OCI-LY3 (cell line): ENCODE measurements around the gene SSU72.

Source experiments
- H2AFZ ChIP-seq: fragments of 200-600, 300-600 bp; shearing (Covaris generic); 2 replicates; pipeline ENCODE4 v1.6.0; 2014; ENCODE audit warnings: antibody characterized with exemption, low read depth, low read length
- H3K27ac ChIP-seq: fragments of 200-600, 300-600 bp; sonication (generic); 2 replicates; pipeline ENCODE4 v1.5.1; 2014; ENCODE audit warnings: mild to moderate bottlenecking, low read length, moderate library complexity, mixed read lengths
- H3K27me3 ChIP-seq: fragments of 200-600, 300-600 bp; sonication (generic); 2 replicates; pipeline ENCODE4 v1.6.1; 2014; ENCODE audit warnings: low read depth, low read length, mixed read lengths
- H3K36me3 ChIP-seq: fragments of 200-600, 300-600 bp; sonication (generic); replicated peaks from 2 replicates; pipeline ENCODE3; 2014; ENCODE audit warnings: low read depth, low read length, mixed read lengths
- H3K4me1 ChIP-seq: fragments of 300-600, 200-600 bp; sonication (generic); 2 replicates; pipeline ENCODE4 v1.6.1; 2014; ENCODE audit warnings: low read length, mixed read lengths
- H3K4me2 ChIP-seq: fragments of 200-600, 300-600 bp; sonication (generic); 2 replicates; pipeline ENCODE4 v1.6.1; 2014; ENCODE audit warnings: low read length, mixed read lengths
- H3K4me3 ChIP-seq: fragments of 300-600, 200-600 bp; sonication (generic); 2 replicates; pipeline ENCODE4 v1.5.1; 2014; ENCODE audit warnings: antibody characterized with exemption, mild to moderate bottlenecking, low read length, moderate library complexity
- H3K79me2 ChIP-seq: fragments of 300-600, 200-600 bp; shearing (Covaris generic); 2 replicates; pipeline ENCODE4 v1.6.1; 2014; ENCODE audit warnings: mild to moderate bottlenecking, low read length, mixed read lengths
- H3K9ac ChIP-seq: fragments of 300-600, 200-600 bp; shearing (Covaris generic); 2 replicates; pipeline ENCODE4 v1.6.0; 2014; ENCODE audit warnings: mild to moderate bottlenecking, low read length, moderate library complexity
- H3K9me3 ChIP-seq: fragments of 200-600, 300-600 bp; shearing (Covaris generic); 2 replicates; pipeline ENCODE4 v1.6.1; 2014; ENCODE audit warnings: low read length, mixed read lengths; ENCODE audit not compliant: insufficient read depth
- H4K20me1 ChIP-seq: fragments of 200-600, 300-600 bp; sonication (generic); 2 replicates; pipeline ENCODE4 v1.6.1; 2016; ENCODE audit warnings: low read length, mixed read lengths; ENCODE audit not compliant: insufficient read depth
- CTCF ChIP-seq: fragments of 200-600, 300-600 bp; sonication (generic); IDR thresholded peaks from 2 replicates; pipeline ENCODE4 v1.5.1; 2014; ENCODE audit warnings: antibody characterized with exemption, low read length, low read depth
- EZH2phosphoT487 ChIP-seq: fragments of 200-600 bp; shearing (Covaris generic); IDR thresholded peaks from 2 replicates; pipeline ENCODE4 v1.6.1; 2018; ENCODE audit warnings: antibody characterized with exemption, mixed run types, low read depth

SSU72 gene

GRCh38 chr1:1591452-1591851 is 16.8 kb upstream of the SSU72 start:
- Histone ChIP-seq H3K36me3 (no peaks in the 10 kb centered on the region), H3K9me3 (no peaks in the 10 kb centered on the region), H4K20me1 (no peaks in the 10 kb centered on the region), H3K27ac (no peak overlapping the region), H3K79me2 (no peaks in the 10 kb centered on the region), H2AFZ (no peak overlapping the region), H3K4me3 (no peak overlapping the region), H3K4me2 (no peak overlapping the region), H3K27me3 (peaks cover 5% of the 10 kb centered on the region; the same call in 1 of the 2 replicates), H3K4me1 (no peaks in the 10 kb centered on the region), H3K9ac (no peak overlapping the region)
- TF ChIP-seq EZH2phosphoT487 (no peak), CTCF (no peak)

- TF ChIP-seq EZH2phosphoT487 (no peak), CTCF (no peak)
- Histone ChIP-seq H3K27me3 (no peaks in the 10 kb centered on the region), H2AFZ (no peak overlapping the region), H3K9me3 (no peaks in the 10 kb centered on the region), H3K36me3 (no peaks in the 10 kb centered on the region), H3K9ac (no peak overlapping the region), H3K27ac (no peak overlapping the region), H3K79me2 (no peaks in the 10 kb centered on the region), H3K4me2 (peak overlapping the region; percentile 5; the same call in 1 of the 2 replicates), H4K20me1 (no peaks in the 10 kb centered on the region), H3K4me1 (peaks cover 5% of the 10 kb centered on the region; the same call in 1 of the 2 replicates), H3K4me3 (no peak overlapping the region)
These were observed 8.8 kb upstream of the SSU72 start for GRCh38 chr1:1583347-1584010.

- H3K79me2 ChIP-seq, result no peaks in the 10 kb centered on the region
- H3K9ac ChIP-seq, result no peak overlapping the region
- TF ChIP-seq CTCF (no peak), EZH2phosphoT487 (no peak)
- no peak overlapping the region for H3K4me3 ChIP-seq
- H3K4me1 ChIP-seq, result peaks cover 5% of the 10 kb centered on the region; the same call in 1 of the 2 replicates
- no peaks in the 10 kb centered on the region for H3K9me3 ChIP-seq
- H3K36me3 ChIP-seq, result no peaks in the 10 kb centered on the region
- H3K4me2 ChIP-seq, result peak overlapping the region; percentile 5; the same call in 1 of the 2 replicates
- no peak overlapping the region for H3K27ac ChIP-seq
- no peaks in the 10 kb centered on the region for H3K27me3 ChIP-seq
- H4K20me1 ChIP-seq, result no peaks in the 10 kb centered on the region
- H2AFZ ChIP-seq, result no peak overlapping the region
These were observed 8.1 kb upstream of the SSU72 start for GRCh38 chr1:1582585-1583346.

- TF ChIP-seq EZH2phosphoT487 (no peak), CTCF (no peak)
- Histone ChIP-seq H3K27me3 (no peaks in the 10 kb centered on the region), H3K36me3 (no peaks in the 10 kb centered on the region)
These were observed 3.8 kb upstream of the SSU72 start for GRCh38 chr1:1578371-1578940.

More at GRCh38 chr1:1578371-1578940, 3.8 kb upstream of the SSU72 start:
- H3K79me2 ChIP-seq, result peaks cover 19% of the 10 kb centered on the region
- H3K4me2 ChIP-seq, result no peak overlapping the region
- no peak overlapping the region for H3K9ac ChIP-seq
- no peaks in the 10 kb centered on the region for H3K9me3 ChIP-seq
- no peak overlapping the region for H3K27ac ChIP-seq
- no peak overlapping the region for H2AFZ ChIP-seq
- no peaks in the 10 kb centered on the region for H4K20me1 ChIP-seq
- H3K4me3 ChIP-seq, result no peak overlapping the region
- H3K4me1 ChIP-seq, result peaks cover 11% of the 10 kb centered on the region
